Fibroblast of lung (primary cell): ENCODE results near the gene C17orf107. TPM values are rescaled to one million over a fixed set of nuclear protein-coding genes. Genes with fewer than 3 reads are reported as not detected.

Experiments
- DNase-seq, 2 donors: peaks; one replicate each; pipeline versions ENCODE4 v3.0.0 to v3.0.0-alpha.2; 2010; ENCODE audit warnings: low read depth in 2 of 2
- H2AFZ ChIP-seq: 2 replicates; pipeline ENCODE4 v1.5.1; 2012; ENCODE audit warnings: low read length, control low read depth, inconsistent platforms
- H3K27ac ChIP-seq: 2 replicates; pipeline ENCODE4 v1.5.1; 2011; ENCODE audit warnings: low read length, control low read depth; ENCODE audit not compliant: insufficient read depth
- H3K27me3 ChIP-seq: 2 replicates; pipeline ENCODE4 v1.5.1; 2011; ENCODE audit warnings: mild to moderate bottlenecking, low read length; ENCODE audit not compliant: control insufficient read depth, insufficient read depth
- H3K36me3 ChIP-seq: 2 replicates; pipeline ENCODE4 v1.5.1; 2011; ENCODE audit warnings: low read length; ENCODE audit not compliant: control insufficient read depth, insufficient read depth
- H3K4me1 ChIP-seq: 2 replicates; pipeline ENCODE4 v1.5.1; 2011; ENCODE audit warnings: low read length; ENCODE audit not compliant: control insufficient read depth, insufficient read depth; ENCODE audit errors: extremely low read depth
- H3K4me2 ChIP-seq: 2 replicates; pipeline ENCODE4 v1.5.1; 2011; ENCODE audit warnings: low read length, control low read depth; ENCODE audit not compliant: insufficient read depth; ENCODE audit errors: extremely low read depth
- H3K4me3 ChIP-seq, 4 experiments: fragments of 200-600 bp in 1 of 4; sonication (generic) in 1 of 4; replicated peaks in 1 of 4; 2 replicates each; pipeline ENCODE4 v1.5.1; 2011 to 2016; ENCODE audit warnings: low read length in 4 of 4, low read depth in 3 of 4, mild to moderate bottlenecking in 3 of 4, control low read depth in 2 of 4, inconsistent platforms in 1 of 4, mixed read lengths in 1 of 4; ENCODE audit not compliant: insufficient read depth in 1 of 4; ENCODE audit errors: control extremely low read depth in 1 of 4
- H3K79me2 ChIP-seq: 2 replicates; pipeline ENCODE4 v1.5.1; 2012; ENCODE audit warnings: mild to moderate bottlenecking, low read length, inconsistent platforms; ENCODE audit not compliant: control insufficient read depth, insufficient read depth
- H3K9ac ChIP-seq: 2 replicates; pipeline ENCODE4 v1.5.1; 2011; ENCODE audit warnings: mild to moderate bottlenecking, low read length, control low read depth; ENCODE audit not compliant: insufficient read depth
- H3K9me3 ChIP-seq: 2 replicates; pipeline ENCODE4 v1.5.1; 2012; ENCODE audit warnings: low read depth, low read length; ENCODE audit not compliant: control insufficient read depth, insufficient read depth
- H4K20me1 ChIP-seq: 2 replicates; pipeline ENCODE4 v1.5.1; 2011; ENCODE audit warnings: low read length; ENCODE audit not compliant: control insufficient read depth, insufficient read depth; ENCODE audit errors: extremely low read depth
- EZH2 ChIP-seq: IDR thresholded peaks from 2 replicates; pipeline ENCODE4 v1.5.1; 2012; ENCODE audit warnings: low read length, control low read depth, mild to moderate bottlenecking; ENCODE audit errors: missing control alignments
- polyA plus RNA-seq, 2 donors: library from polyadenylated mRNA; depleted of rRNA in 1 of 2; stranded (reverse) in 1 of 2; unstranded in 1 of 2; fragments of >200 nt; gene quantifications; 2 replicates each; pipeline ENCODE4 v1.2.1, GENCODE V29; 2011 to 2012; ENCODE audit warnings: missing spikeins in 1 of 2
- total RNA-seq: library from RNA; depleted of rRNA; stranded (reverse); fragments of >200 nt; gene quantifications from 2 replicates; pipeline ENCODE4 v1.2.1, GENCODE V29; 2014
- TF ChIP-seq, protein P1 (sequence below), 2 donors: IDR thresholded peaks in 1 of 2; conservative IDR thresholded peaks in 1 of 2; 1 replicate in 1 of 2; 2 replicates in 1 of 2; pipeline ENCODE4 v1.5.1; 2011 to 2012; ENCODE audit warnings: low read length in 2 of 2, control low read depth in 1 of 2, inconsistent platforms in 1 of 2, low read depth in 1 of 2, mild to moderate bottlenecking in 1 of 2

Gene C17orf107
- total and polyA plus RNA-seq, 2 donors (not counting 1 experiment from before 2014, with no cell fraction given), result 0.67 to 1.8 TPM

- no peak for DNase-seq
- Histone ChIP-seq H3K4me1 (no peaks in the 10 kb centered on the region), H3K4me2 (no peak overlapping the region), H4K20me1 (no peaks in the 10 kb centered on the region), H3K36me3 (no peaks in the 10 kb centered on the region), H3K27me3 (no peaks in the 10 kb centered on the region), H2AFZ (no peak overlapping the region), H3K4me3 (no peak overlapping the region), H3K79me2 (no peaks in the 10 kb centered on the region), H3K27ac (no peak overlapping the region), H3K9ac (no peak overlapping the region), H3K9me3 (no peaks in the 10 kb centered on the region)
- TF ChIP-seq, protein P1, sequence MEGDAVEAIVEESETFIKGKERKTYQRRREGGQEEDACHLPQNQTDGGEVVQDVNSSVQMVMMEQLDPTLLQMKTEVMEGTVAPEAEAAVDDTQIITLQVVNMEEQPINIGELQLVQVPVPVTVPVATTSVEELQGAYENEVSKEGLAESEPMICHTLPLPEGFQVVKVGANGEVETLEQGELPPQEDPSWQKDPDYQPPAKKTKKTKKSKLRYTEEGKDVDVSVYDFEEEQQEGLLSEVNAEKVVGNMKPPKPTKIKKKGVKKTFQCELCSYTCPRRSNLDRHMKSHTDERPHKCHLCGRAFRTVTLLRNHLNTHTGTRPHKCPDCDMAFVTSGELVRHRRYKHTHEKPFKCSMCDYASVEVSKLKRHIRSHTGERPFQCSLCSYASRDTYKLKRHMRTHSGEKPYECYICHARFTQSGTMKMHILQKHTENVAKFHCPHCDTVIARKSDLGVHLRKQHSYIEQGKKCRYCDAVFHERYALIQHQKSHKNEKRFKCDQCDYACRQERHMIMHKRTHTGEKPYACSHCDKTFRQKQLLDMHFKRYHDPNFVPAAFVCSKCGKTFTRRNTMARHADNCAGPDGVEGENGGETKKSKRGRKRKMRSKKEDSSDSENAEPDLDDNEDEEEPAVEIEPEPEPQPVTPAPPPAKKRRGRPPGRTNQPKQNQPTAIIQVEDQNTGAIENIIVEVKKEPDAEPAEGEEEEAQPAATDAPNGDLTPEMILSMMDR (conservative IDR thresholded peaks at IDR 0.05 in 1 of 2, IDR thresholded peaks at IDR 0.05 in 1 of 2; ENCODE audit: low read depth in 1 of 2, low read length in 2 of 2), result no peak
- TF ChIP-seq EZH2, result no peak
These were observed 38.7 kb upstream of the C17orf107 start for GRCh38 chr17:4860651-4861050.

- H3K27ac ChIP-seq, result no peak overlapping the region
- DNase-seq, result no peak
- no peak overlapping the region for H2AFZ ChIP-seq
- no peak overlapping the region for H3K4me3 ChIP-seq
- H4K20me1 ChIP-seq, result no peaks in the 10 kb centered on the region
- no peak overlapping the region for H3K4me2 ChIP-seq
- TF ChIP-seq, protein P1 (conservative IDR thresholded peaks at IDR 0.05 in 1 of 2, IDR thresholded peaks at IDR 0.05 in 1 of 2; ENCODE audit: low read depth in 1 of 2, low read length in 2 of 2), result no peak
- TF ChIP-seq EZH2, result no peak
- no peaks in the 10 kb centered on the region for H3K36me3 ChIP-seq
- no peaks in the 10 kb centered on the region for H3K9me3 ChIP-seq
- no peaks in the 10 kb centered on the region for H3K79me2 ChIP-seq
- H3K4me1 ChIP-seq, result no peaks in the 10 kb centered on the region
- no peak overlapping the region for H3K9ac ChIP-seq
- H3K27me3 ChIP-seq, result no peaks in the 10 kb centered on the region
These were observed 38.3 kb upstream of the C17orf107 start for GRCh38 chr17:4861052-4861451.

GRCh38 chr17:4862720-4863119 lies 36.6 kb upstream of the C17orf107 start:
- Histone ChIP-seq H3K4me2 (no peak overlapping the region), H3K9ac (no peak overlapping the region), H3K4me3 (no peak overlapping the region), H2AFZ (no peak overlapping the region), H3K4me1 (no peaks in the 10 kb centered on the region), H3K36me3 (no peaks in the 10 kb centered on the region), H4K20me1 (no peaks in the 10 kb centered on the region), H3K27me3 (no peaks in the 10 kb centered on the region), H3K27ac (no peak overlapping the region), H3K79me2 (no peaks in the 10 kb centered on the region), H3K9me3 (no peaks in the 10 kb centered on the region)
- TF ChIP-seq EZH2, result no peak
- TF ChIP-seq, protein P1 (conservative IDR thresholded peaks at IDR 0.05 in 1 of 2, IDR thresholded peaks at IDR 0.05 in 1 of 2; ENCODE audit: low read depth in 1 of 2, low read length in 2 of 2), result no peak
- DNase-seq, result no peak
